Lung (tissue), 12 donors: ENCODE measurements around the gene SLAIN2. TPM values are rescaled to one million over a fixed set of nuclear protein-coding genes. Genes with fewer than 3 reads are reported as not detected.
A peak's percentile ranks its signal among the peaks of the same experiment; 100 is the strongest.

Source experiments
- ATAC-seq: fragments of 200-7000 bp; cut with Tn5 transposase; one replicate; pipeline ENCODE4 v1.9.1; 2020; ENCODE audit warnings: moderate number of reproducible peaks; ENCODE audit not compliant: insufficient read depth, low FRiP score
- DNase-seq, 3 donors: peaks; one replicate each; pipeline ENCODE4 v3.0.0-alpha.2; 2013 to 2017
- H3K27ac ChIP-seq, 2 donors: one replicate each; pipeline ENCODE4 v1.5.1; 2013; ENCODE audit warnings: mild to moderate bottlenecking in 2 of 2, moderate library complexity in 2 of 2, control low read depth in 1 of 2, inconsistent platforms in 1 of 2, low read depth in 1 of 2, low read length in 1 of 2
- H3K27me3 ChIP-seq, 3 donors: one replicate each; pipeline ENCODE4 v1.5.1; 2013; ENCODE audit warnings: low read length in 2 of 3; ENCODE audit not compliant: control insufficient read depth in 3 of 3, insufficient read depth in 3 of 3
- H3K36me3 ChIP-seq, 4 donors: one replicate each; pipeline ENCODE4 v1.5.1; 2013; ENCODE audit warnings: low read length in 4 of 4, mild to moderate bottlenecking in 1 of 4, moderate library complexity in 1 of 4; ENCODE audit not compliant: control insufficient read depth in 4 of 4, insufficient read depth in 4 of 4
- H3K4me1 ChIP-seq, 5 donors: one replicate each; pipeline ENCODE4 v1.5.1; 2013; ENCODE audit warnings: low read length in 5 of 5, mild to moderate bottlenecking in 2 of 5, moderate library complexity in 1 of 5; ENCODE audit not compliant: control insufficient read depth in 5 of 5, insufficient read depth in 5 of 5
- H3K4me3 ChIP-seq: one replicate; pipeline ENCODE4 v1.5.1; 2013; ENCODE audit warnings: mild to moderate bottlenecking, control low read depth, moderate library complexity
- H3K9ac ChIP-seq, 2 donors: one replicate each; pipeline ENCODE4 v1.5.1; 2013; ENCODE audit warnings: low read length in 2 of 2, control low read depth in 1 of 2; ENCODE audit not compliant: insufficient read depth in 1 of 2
- H3K9me3 ChIP-seq, 4 donors: one replicate each; pipeline ENCODE4 v1.5.1; 2013; ENCODE audit warnings: low read length in 3 of 4, mild to moderate bottlenecking in 1 of 4, moderate library complexity in 1 of 4; ENCODE audit not compliant: control insufficient read depth in 4 of 4, insufficient read depth in 3 of 4
- WGBS, 2 donors: extraction: QIAGEN DNeasy Blood & Tissue Kit; methylation state at CpG; one replicate each; pipeline ENCODE4 v1.1.7; 2013; 5-methylcytosine and 5-hydroxymethylcytosine counted together
- polyA plus RNA-seq, 2 donors: library from polyadenylated mRNA; stranded (reverse); fragments of 200-250 nt; gene quantifications; one replicate each; pipeline ENCODE4 v1.2.1, GENCODE V29; 2013
- total RNA-seq, 2 donors: library from RNA; depleted of rRNA in 1 of 2; stranded (reverse); fragments of >200 nt in 1 of 2; gene quantifications; one replicate each; pipeline ENCODE4 v1.2.1, GENCODE V29; 2014 to 2021
- TF ChIP-seq, protein P1 (sequence below): IDR thresholded peaks from 2 replicates; pipeline ENCODE4 v1.5.1; 2012; ENCODE audit warnings: mild to moderate bottlenecking; ENCODE audit errors: control extremely low read depth, extremely low read depth
- donor health status: control.
- donor health status: control.
- donor health status: Bipolar disorder and iron deficiency.
- donor health status: healthy.
- donor health status: DM: yes; HTN: yes; CAD: no.

Gene SLAIN2
- total and polyA plus RNA-seq, 4 donors, result 17.8 to 62.8 (median 42.0) TPM

DNA sequence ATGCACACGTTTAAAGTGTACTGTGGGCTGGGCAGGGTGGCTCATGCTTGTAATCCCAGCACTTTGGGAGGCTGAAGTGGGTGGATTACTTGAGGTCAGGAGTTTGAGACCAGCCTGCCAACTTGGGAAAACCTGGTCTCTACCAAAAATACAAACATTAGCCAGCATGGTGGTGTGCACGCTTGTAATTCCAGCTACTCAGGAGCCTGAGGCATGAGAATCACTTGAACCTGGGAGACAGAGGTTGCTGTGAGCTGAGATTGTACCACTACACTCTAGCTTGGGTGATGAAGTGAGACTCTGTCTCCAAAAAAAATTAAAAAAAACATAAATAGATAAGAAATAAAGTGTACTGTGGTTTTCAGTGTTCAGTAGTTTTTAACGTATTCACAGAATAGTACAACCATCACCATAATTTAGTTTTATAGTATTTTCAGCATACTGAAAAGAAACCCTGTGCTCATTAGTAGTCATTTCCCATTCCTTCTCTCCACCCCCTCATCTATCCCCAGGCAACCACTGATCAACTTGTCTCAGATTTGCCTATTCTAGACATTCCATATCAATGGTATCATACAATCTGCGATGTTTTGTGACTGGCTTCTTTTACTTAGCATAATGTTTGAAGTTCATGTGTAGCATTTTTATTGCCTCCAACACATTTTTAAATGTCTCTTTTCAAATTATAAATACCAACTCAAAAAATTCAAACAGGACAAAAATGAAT is 19.1 kb downstream of the SLAIN2 start:
- Histone ChIP-seq H3K27me3 (no peaks in the 10 kb centered on the region), H3K9ac (no peak overlapping the region), H3K4me1 (peaks cover 0 to 9% (median 6%) of the 10 kb centered on the region in 5 donors), H3K36me3 (peaks cover 0 to 2% (median under 1%) of the 10 kb centered on the region in 4 donors), H3K9me3 (no peaks in the 10 kb centered on the region), H3K27ac (no peak overlapping the region), H3K4me3 (no peak overlapping the region)
- WGBS, 2 donors, result 75 to 84% methylated on average over 4 of the region's 4 CpGs
- DNase-seq (no peak), ATAC-seq (no peak)
- TF ChIP-seq, protein P1, sequence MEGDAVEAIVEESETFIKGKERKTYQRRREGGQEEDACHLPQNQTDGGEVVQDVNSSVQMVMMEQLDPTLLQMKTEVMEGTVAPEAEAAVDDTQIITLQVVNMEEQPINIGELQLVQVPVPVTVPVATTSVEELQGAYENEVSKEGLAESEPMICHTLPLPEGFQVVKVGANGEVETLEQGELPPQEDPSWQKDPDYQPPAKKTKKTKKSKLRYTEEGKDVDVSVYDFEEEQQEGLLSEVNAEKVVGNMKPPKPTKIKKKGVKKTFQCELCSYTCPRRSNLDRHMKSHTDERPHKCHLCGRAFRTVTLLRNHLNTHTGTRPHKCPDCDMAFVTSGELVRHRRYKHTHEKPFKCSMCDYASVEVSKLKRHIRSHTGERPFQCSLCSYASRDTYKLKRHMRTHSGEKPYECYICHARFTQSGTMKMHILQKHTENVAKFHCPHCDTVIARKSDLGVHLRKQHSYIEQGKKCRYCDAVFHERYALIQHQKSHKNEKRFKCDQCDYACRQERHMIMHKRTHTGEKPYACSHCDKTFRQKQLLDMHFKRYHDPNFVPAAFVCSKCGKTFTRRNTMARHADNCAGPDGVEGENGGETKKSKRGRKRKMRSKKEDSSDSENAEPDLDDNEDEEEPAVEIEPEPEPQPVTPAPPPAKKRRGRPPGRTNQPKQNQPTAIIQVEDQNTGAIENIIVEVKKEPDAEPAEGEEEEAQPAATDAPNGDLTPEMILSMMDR, result no peak

DNA sequence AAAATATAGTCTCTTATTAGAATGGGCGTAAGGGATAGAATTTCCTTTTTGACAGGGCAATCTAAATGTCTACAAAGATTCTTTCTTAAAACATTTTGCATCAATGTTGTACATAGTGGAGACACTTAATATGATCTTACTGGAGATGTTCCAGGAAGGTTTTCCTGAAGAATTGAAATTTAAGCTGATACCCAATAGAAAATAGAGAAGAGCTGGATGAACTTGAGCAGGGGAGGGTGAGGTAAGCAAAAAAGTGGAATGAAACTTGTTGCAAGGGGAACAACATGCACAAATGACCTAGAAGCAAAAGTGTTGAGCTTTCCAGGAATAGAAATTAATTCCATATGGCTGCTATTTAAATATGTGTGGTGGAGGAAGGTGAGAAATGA is 19.7 kb downstream of the SLAIN2 start:
- peaks cover 0 to 9% (median 6%) of the 10 kb centered on the region in 5 donors for H3K4me1 ChIP-seq
- H3K9me3 ChIP-seq, result no peaks in the 10 kb centered on the region
- DNase-seq, result no peak
- no peak overlapping the region for H3K27ac ChIP-seq
- no peak overlapping the region for H3K4me3 ChIP-seq
- ATAC-seq, result no peak
- H3K9ac ChIP-seq, result peak overlapping the region in 1 of 2 donors; percentile 21
- WGBS, 2 donors, result 92 to 96% methylated on average over 1 of the region's 1 CpG
- no peaks in the 10 kb centered on the region for H3K27me3 ChIP-seq
- TF ChIP-seq, protein P1, result no peak
- H3K36me3 ChIP-seq, result peaks cover 0 to 2% (median under 1%) of the 10 kb centered on the region in 4 donors

DNA sequence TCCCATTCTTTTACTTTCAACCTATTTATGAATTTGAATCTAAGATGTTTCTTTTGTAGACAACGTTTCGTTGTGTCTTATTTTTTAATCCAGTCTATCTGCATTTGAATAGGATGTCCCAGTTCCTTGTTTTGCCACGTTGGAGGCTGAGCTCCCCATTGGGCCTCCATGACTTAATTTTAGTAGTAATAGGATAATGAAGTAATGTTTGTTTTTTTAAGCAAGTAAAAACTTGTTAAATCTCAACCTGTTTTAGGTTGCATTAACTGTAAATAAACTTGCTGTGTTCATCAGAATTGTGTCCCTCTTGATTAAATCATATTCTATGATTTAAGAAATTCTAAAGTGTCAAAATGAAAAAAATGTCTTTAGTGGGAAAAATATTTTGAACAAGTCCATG is 25.3 kb downstream of the SLAIN2 start:
- no peak for DNase-seq
- H3K9me3 ChIP-seq, result no peaks in the 10 kb centered on the region
- H3K4me3 ChIP-seq, result no peak overlapping the region
- peaks cover 0 to 5% (median 0%) of the 10 kb centered on the region in 5 donors for H3K4me1 ChIP-seq
- no peaks in the 10 kb centered on the region for H3K27me3 ChIP-seq
- H3K9ac ChIP-seq, result no peak overlapping the region
- H3K36me3 ChIP-seq, result peaks cover 0 to 4% (median 0%) of the 10 kb centered on the region in 4 donors
- WGBS, 2 donors, result 60 to 69% methylated on average over 3 of the region's 3 CpGs
- TF ChIP-seq, protein P1, result no peak
- H3K27ac ChIP-seq, result no peak overlapping the region
- ATAC-seq, result no peak
